NCI-H2196 treated with DMSO at 0.1 percent for 48 hours (cell line): Measurements from ENCODE around the gene GPR158.
"Not testable (repeated sequence)": the region's sequence is repeated elsewhere in the genome, so short reads cannot be mapped to it uniquely, and the experiment has no call there.

ENCODE experiments used
- DNase-seq: peaks from one replicate; lab custom pipeline; 2025; ENCODE audit not compliant: unreplicated experiment; lab: John Stamatoyannopoulos, UW

GPR158 gene

GRCh38 chr10:25294032-25294926, 119.5 kb downstream of the GPR158 start:
- DNase-seq: no peak

GRCh38 chr10:25296324-25296723, 121.5 kb downstream of the GPR158 start:
- DNase-seq: no peak

- no peak for DNase-seq
Measured at GRCh38 chr10:25297466-25297865, 122.7 kb downstream of the GPR158 start.

- DNase-seq: no peak
Measured at GRCh38 chr10:25300073-25300472, 125.3 kb downstream of the GPR158 start.

- no peak for DNase-seq
Measured at GRCh38 chr10:25304606-25305005, 129.8 kb downstream of the GPR158 start.

- DNase-seq: no peak
Measured at GRCh38 chr10:25306386-25306785, 131.6 kb downstream of the GPR158 start.

GRCh38 chr10:25308278-25308677, 133.5 kb downstream of the GPR158 start:
- DNase-seq: no peak

- DNase-seq: not testable (repeated sequence)
Measured at GRCh38 chr10:25317596-25318211, 142.9 kb downstream of the GPR158 start.

- no peak for DNase-seq
Measured at GRCh38 chr10:25327273-25327672, 152.5 kb downstream of the GPR158 start.

- DNase-seq: no peak
Measured at GRCh38 chr10:25328361-25328760, 153.6 kb downstream of the GPR158 start.

GRCh38 chr10:25329587-25329986, 154.8 kb downstream of the GPR158 start:
- DNase-seq: not testable (repeated sequence)

- no peak for DNase-seq
Measured at GRCh38 chr10:25334445-25334844, 159.6 kb downstream of the GPR158 start.

- DNase-seq: no peak
Measured at GRCh38 chr10:25336330-25336729, 161.5 kb downstream of the GPR158 start.

- DNase-seq: no peak
Measured at GRCh38 chr10:25338271-25338670, 163.5 kb downstream of the GPR158 start.

- DNase-seq: no peak
Measured at GRCh38 chr10:25339966-25340365, 165.2 kb downstream of the GPR158 start.

- DNase-seq: no peak
Measured at GRCh38 chr10:25349520-25349919, 174.7 kb downstream of the GPR158 start.

GRCh38 chr10:25356609-25357008, 181.8 kb downstream of the GPR158 start:
- no peak for DNase-seq

- no peak for DNase-seq
Measured at GRCh38 chr10:25357269-25357668, 182.5 kb downstream of the GPR158 start.

GRCh38 chr10:25382029-25382810, 207.4 kb downstream of the GPR158 start:
- no peak for DNase-seq

GRCh38 chr10:25382901-25383300, 208.1 kb downstream of the GPR158 start:
- DNase-seq: not testable (repeated sequence)

- no peak for DNase-seq
Measured at GRCh38 chr10:25383686-25384085, 208.9 kb downstream of the GPR158 start.

- no peak for DNase-seq
Measured at GRCh38 chr10:25384618-25385017, 209.8 kb downstream of the GPR158 start.
